Fibroblast of lung (primary cell): ENCODE data around the gene GLTPD2. TPM values are rescaled to one million over a fixed set of nuclear protein-coding genes. Genes with fewer than 3 reads are reported as not detected.
A peak's percentile ranks its signal among the peaks of the same experiment; 100 is the strongest.

ENCODE experiments used
- DNase-seq, 2 donors: peaks; one replicate each; pipeline versions ENCODE4 v3.0.0 to v3.0.0-alpha.2; 2010; ENCODE audit warnings: low read depth in 2 of 2
- H2AFZ ChIP-seq: 2 replicates; pipeline ENCODE4 v1.5.1; 2012; ENCODE audit warnings: low read length, control low read depth, inconsistent platforms
- H3K27ac ChIP-seq: 2 replicates; pipeline ENCODE4 v1.5.1; 2011; ENCODE audit warnings: low read length, control low read depth; ENCODE audit not compliant: insufficient read depth
- H3K27me3 ChIP-seq: 2 replicates; pipeline ENCODE4 v1.5.1; 2011; ENCODE audit warnings: mild to moderate bottlenecking, low read length; ENCODE audit not compliant: control insufficient read depth, insufficient read depth
- H3K36me3 ChIP-seq: 2 replicates; pipeline ENCODE4 v1.5.1; 2011; ENCODE audit warnings: low read length; ENCODE audit not compliant: control insufficient read depth, insufficient read depth
- H3K4me1 ChIP-seq: 2 replicates; pipeline ENCODE4 v1.5.1; 2011; ENCODE audit warnings: low read length; ENCODE audit not compliant: control insufficient read depth, insufficient read depth; ENCODE audit errors: extremely low read depth
- H3K4me2 ChIP-seq: 2 replicates; pipeline ENCODE4 v1.5.1; 2011; ENCODE audit warnings: low read length, control low read depth; ENCODE audit not compliant: insufficient read depth; ENCODE audit errors: extremely low read depth
- H3K4me3 ChIP-seq, 4 experiments: fragments of 200-600 bp in 1 of 4; sonication (generic) in 1 of 4; replicated peaks in 1 of 4; 2 replicates each; pipeline ENCODE4 v1.5.1; 2011 to 2016; ENCODE audit warnings: low read length in 4 of 4, low read depth in 3 of 4, mild to moderate bottlenecking in 3 of 4, control low read depth in 2 of 4, inconsistent platforms in 1 of 4, mixed read lengths in 1 of 4; ENCODE audit not compliant: insufficient read depth in 1 of 4; ENCODE audit errors: control extremely low read depth in 1 of 4
- H3K79me2 ChIP-seq: 2 replicates; pipeline ENCODE4 v1.5.1; 2012; ENCODE audit warnings: mild to moderate bottlenecking, low read length, inconsistent platforms; ENCODE audit not compliant: control insufficient read depth, insufficient read depth
- H3K9ac ChIP-seq: 2 replicates; pipeline ENCODE4 v1.5.1; 2011; ENCODE audit warnings: mild to moderate bottlenecking, low read length, control low read depth; ENCODE audit not compliant: insufficient read depth
- H3K9me3 ChIP-seq: 2 replicates; pipeline ENCODE4 v1.5.1; 2012; ENCODE audit warnings: low read depth, low read length; ENCODE audit not compliant: control insufficient read depth, insufficient read depth
- H4K20me1 ChIP-seq: 2 replicates; pipeline ENCODE4 v1.5.1; 2011; ENCODE audit warnings: low read length; ENCODE audit not compliant: control insufficient read depth, insufficient read depth; ENCODE audit errors: extremely low read depth
- EZH2 ChIP-seq: IDR thresholded peaks from 2 replicates; pipeline ENCODE4 v1.5.1; 2012; ENCODE audit warnings: low read length, control low read depth, mild to moderate bottlenecking; ENCODE audit errors: missing control alignments
- polyA plus RNA-seq, 2 donors: library from polyadenylated mRNA; depleted of rRNA in 1 of 2; stranded (reverse) in 1 of 2; unstranded in 1 of 2; fragments of >200 nt; gene quantifications; 2 replicates each; pipeline ENCODE4 v1.2.1, GENCODE V29; 2011 to 2012; ENCODE audit warnings: missing spikeins in 1 of 2
- total RNA-seq: library from RNA; depleted of rRNA; stranded (reverse); fragments of >200 nt; gene quantifications from 2 replicates; pipeline ENCODE4 v1.2.1, GENCODE V29; 2014
- TF ChIP-seq, protein P1 (sequence below), 2 donors: IDR thresholded peaks in 1 of 2; conservative IDR thresholded peaks in 1 of 2; 1 replicate in 1 of 2; 2 replicates in 1 of 2; pipeline ENCODE4 v1.5.1; 2011 to 2012; ENCODE audit warnings: low read length in 2 of 2, control low read depth in 1 of 2, inconsistent platforms in 1 of 2, low read depth in 1 of 2, mild to moderate bottlenecking in 1 of 2

The GLTPD2 gene
- total and polyA plus RNA-seq, 2 donors (not counting 1 experiment from before 2014, with no cell fraction given) = not detected

DNA sequence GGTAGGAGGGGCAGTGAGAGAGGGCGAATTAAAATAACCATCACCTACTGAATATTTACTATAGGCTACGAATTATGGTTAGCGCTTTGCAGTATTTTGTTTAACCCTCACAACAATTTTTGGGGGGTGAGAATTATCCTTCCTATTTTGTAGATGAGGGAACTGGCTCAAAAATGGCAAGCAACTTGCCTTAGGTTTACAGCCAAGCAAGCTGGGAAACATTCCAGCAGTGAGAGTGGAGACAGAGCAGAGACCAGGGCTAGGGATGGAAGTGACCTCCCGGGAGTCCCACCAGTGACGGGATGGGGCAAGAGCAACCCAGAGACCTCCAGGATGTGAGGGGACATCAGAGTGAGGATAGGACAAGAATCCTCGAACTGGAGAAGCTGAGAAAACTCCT lies 2.2 kb upstream of the GLTPD2 start:
- peaks cover 5% of the 10 kb centered on the region for H3K27me3 ChIP-seq
- no peak for DNase-seq
- TF ChIP-seq EZH2 = no peak
- TF ChIP-seq, protein P1, sequence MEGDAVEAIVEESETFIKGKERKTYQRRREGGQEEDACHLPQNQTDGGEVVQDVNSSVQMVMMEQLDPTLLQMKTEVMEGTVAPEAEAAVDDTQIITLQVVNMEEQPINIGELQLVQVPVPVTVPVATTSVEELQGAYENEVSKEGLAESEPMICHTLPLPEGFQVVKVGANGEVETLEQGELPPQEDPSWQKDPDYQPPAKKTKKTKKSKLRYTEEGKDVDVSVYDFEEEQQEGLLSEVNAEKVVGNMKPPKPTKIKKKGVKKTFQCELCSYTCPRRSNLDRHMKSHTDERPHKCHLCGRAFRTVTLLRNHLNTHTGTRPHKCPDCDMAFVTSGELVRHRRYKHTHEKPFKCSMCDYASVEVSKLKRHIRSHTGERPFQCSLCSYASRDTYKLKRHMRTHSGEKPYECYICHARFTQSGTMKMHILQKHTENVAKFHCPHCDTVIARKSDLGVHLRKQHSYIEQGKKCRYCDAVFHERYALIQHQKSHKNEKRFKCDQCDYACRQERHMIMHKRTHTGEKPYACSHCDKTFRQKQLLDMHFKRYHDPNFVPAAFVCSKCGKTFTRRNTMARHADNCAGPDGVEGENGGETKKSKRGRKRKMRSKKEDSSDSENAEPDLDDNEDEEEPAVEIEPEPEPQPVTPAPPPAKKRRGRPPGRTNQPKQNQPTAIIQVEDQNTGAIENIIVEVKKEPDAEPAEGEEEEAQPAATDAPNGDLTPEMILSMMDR (conservative IDR thresholded peaks at IDR 0.05 in 1 of 2, IDR thresholded peaks at IDR 0.05 in 1 of 2; ENCODE audit: low read depth in 1 of 2, low read length in 2 of 2) = no peak
- H3K4me2 ChIP-seq = peak overlapping the region; percentile 78
- H3K9me3 ChIP-seq = no peaks in the 10 kb centered on the region
- no peaks in the 10 kb centered on the region for H3K79me2 ChIP-seq
- no peak overlapping the region for H2AFZ ChIP-seq
- H3K27ac ChIP-seq = no peak overlapping the region
- H3K4me3 ChIP-seq = peak overlapping the region in 2 of 4 experiments; percentile 16 to 33
- no peaks in the 10 kb centered on the region for H4K20me1 ChIP-seq
- peaks cover 8% of the 10 kb centered on the region for H3K4me1 ChIP-seq
- H3K9ac ChIP-seq = no peak overlapping the region
- no peaks in the 10 kb centered on the region for H3K36me3 ChIP-seq

- Histone ChIP-seq H2AFZ (no peak overlapping the region), H3K4me3 (no peak overlapping the region)
- DNase-seq = peak in 1 of 2 donors; percentile 26
Measured at GRCh38 chr17:4788159-4788806, 481 bp upstream of the GLTPD2 start.

GRCh38 chr17:4789701-4789950 lies 862 bp downstream of the GLTPD2 start:
- no peaks in the 10 kb centered on the region for H4K20me1 ChIP-seq
- H3K36me3 ChIP-seq = no peaks in the 10 kb centered on the region
- H3K9me3 ChIP-seq = no peaks in the 10 kb centered on the region
- peak overlapping the region; percentile 84 for H3K4me2 ChIP-seq
- peaks cover 3% of the 10 kb centered on the region for H3K27me3 ChIP-seq
- no peak for DNase-seq
- H3K9ac ChIP-seq = peak overlapping the region; percentile 90
- H3K27ac ChIP-seq = peak overlapping the region; percentile 78
- H3K4me1 ChIP-seq = peaks cover 8% of the 10 kb centered on the region
- peak overlapping the region; percentile 56 to 76 (median 65) for H3K4me3 ChIP-seq
- H2AFZ ChIP-seq = peak overlapping the region; percentile 75
- no peak for TF ChIP-seq EZH2
- TF ChIP-seq, protein P1 (conservative IDR thresholded peaks at IDR 0.05 in 1 of 2, IDR thresholded peaks at IDR 0.05 in 1 of 2; ENCODE audit: low read depth in 1 of 2, low read length in 2 of 2) = no peak
- H3K79me2 ChIP-seq = no peaks in the 10 kb centered on the region

More at GRCh38 chr17:4788159-4788806, 481 bp upstream of the GLTPD2 start:
- Histone ChIP-seq H3K27me3 (peaks cover 3% of the 10 kb centered on the region), H3K9ac (no peak overlapping the region), H3K79me2 (no peaks in the 10 kb centered on the region), H3K9me3 (no peaks in the 10 kb centered on the region), H3K4me1 (peaks cover 8% of the 10 kb centered on the region), H4K20me1 (no peaks in the 10 kb centered on the region), H3K4me2 (no peak overlapping the region), H3K36me3 (no peaks in the 10 kb centered on the region), H3K27ac (no peak overlapping the region)
- TF ChIP-seq, protein P1 (conservative IDR thresholded peaks at IDR 0.05 in 1 of 2, IDR thresholded peaks at IDR 0.05 in 1 of 2; ENCODE audit: low read depth in 1 of 2, low read length in 2 of 2) = no peak
- no peak for TF ChIP-seq EZH2
